Hematopoietic multipotent progenitor cell treated with erythropoietin and hydrocortisone succinate and interleukin-3 and kit ligand, for 4 days (in vitro differentiated cells): ENCODE measurements around the gene RPL32.
A peak's percentile ranks its signal among the peaks of the same experiment; 100 is the strongest.
"Not testable (repeated sequence)": the region's sequence is repeated elsewhere in the genome, so short reads cannot be mapped to it uniquely, and the experiment has no call there.

Experiments
- DNase-seq: peaks from one replicate; pipeline ENCODE4 v3.0.0-alpha.2; 2015

The RPL32 gene

GRCh38 chr3:12841149-12841969 is at the start of gene RPL32:
Gene RPL32, minus strand, starts transcription at chr3:12841565. Its CDS starts 1,328 bp downstream, at chr3:12840237.
- peak; percentile 98 for DNase-seq

GRCh38 chr3:12890610-12891390 is 49.4 kb upstream of the RPL32 start:
- DNase-seq = no peak

GRCh38 chr3:12886736-12887135 is 45.4 kb upstream of the RPL32 start:
- no peak for DNase-seq

GRCh38 chr3:12886106-12886679 is 44.8 kb upstream of the RPL32 start:
- no peak for DNase-seq

GRCh38 chr3:12885583-12885930 is 44.2 kb upstream of the RPL32 start:
- no peak for DNase-seq

- no peak for DNase-seq
Observed at GRCh38 chr3:12884790-12885582, 43.6 kb upstream of the RPL32 start.

- no peak for DNase-seq
Observed at GRCh38 chr3:12884186-12884680, 42.9 kb upstream of the RPL32 start.

- no peak for DNase-seq
Observed at GRCh38 chr3:12882336-12883310, 41.3 kb upstream of the RPL32 start.

- DNase-seq = not testable (repeated sequence)
Observed at GRCh38 chr3:12881858-12882257, 40.5 kb upstream of the RPL32 start.

- peak; percentile 65 for DNase-seq
Observed at GRCh38 chr3:12879191-12879815, 37.9 kb upstream of the RPL32 start.

GRCh38 chr3:12878758-12879157 is 37.4 kb upstream of the RPL32 start:
- peak; percentile 74 for DNase-seq

- DNase-seq = peak; percentile 58
Observed at GRCh38 chr3:12878141-12878574, 36.8 kb upstream of the RPL32 start.

GRCh38 chr3:12877040-12877439 is 35.7 kb upstream of the RPL32 start:
- no peak for DNase-seq

- peak; percentile 87 for DNase-seq
Observed at GRCh38 chr3:12875857-12876836, 34.8 kb upstream of the RPL32 start.

- no peak for DNase-seq
Observed at GRCh38 chr3:12871404-12871983, 30.1 kb upstream of the RPL32 start.

- DNase-seq = peak; percentile 60
Observed at GRCh38 chr3:12870942-12871341, 29.6 kb upstream of the RPL32 start.

- DNase-seq = peak; percentile 52
Observed at GRCh38 chr3:12869035-12869621, 27.8 kb upstream of the RPL32 start.
